Right ventricle myocardium superior (tissue), 1 donor: ENCODE results near the gene IGF2BP1. TPM values are rescaled to one million over a fixed set of nuclear protein-coding genes. Genes with fewer than 3 reads are reported as not detected.
"Not testable (repeated sequence)": the region's sequence is repeated elsewhere in the genome, so short reads cannot be mapped to it uniquely, and the experiment has no call there.

Experiments
- ATAC-seq: fragments of 200-7000 bp; cut with Tn5 transposase; one replicate; pipeline ENCODE4 v1.9.1; 2020; ENCODE audit warnings: mild to moderate bottlenecking; ENCODE audit not compliant: poor library complexity
- DNase-seq: peaks from one replicate; pipeline ENCODE4 v3.0.0-alpha.2; 2020
- intact Hi-C: fragments of 100-400 bp; cut with DNase I; formaldehyde crosslinking; loops from one replicate; pipeline ENCODE4 v1.11.2; 2022
- total RNA-seq: library from RNA; stranded (reverse); fragmentation: NEBNext Ultra II Directional; extraction: Animal tissue kit (Norgen Biotek cat#: 25700); gene quantifications from one replicate; pipeline ENCODE4 v1.2.1, GENCODE V29; 2021
- donor health status: DM: no; HTN: yes; CAD: no; lungs with severe emphysema.

IGF2BP1 gene
- total RNA-seq, 1 donor from 2014 or later = not detected

GRCh38 chr17:49038138-49038537 lies 41.0 kb downstream of the IGF2BP1 start:
- ATAC-seq (no peak), DNase-seq (no peak)
- intact Hi-C loops = loop anchor here (10.0 kb wide), 2 partner anchors 233 to 363 kb away; no protein-coding TSS in a partner anchor

GRCh38 chr17:49038544-49038943 lies 41.4 kb downstream of the IGF2BP1 start:
- intact Hi-C loops = loop anchor here (10.0 kb wide), 2 partner anchors 234 to 364 kb away; no protein-coding TSS in a partner anchor

GRCh38 chr17:49039518-49039917 lies 42.3 kb downstream of the IGF2BP1 start:
- not testable (repeated sequence) for DNase-seq, ATAC-seq
- intact Hi-C loops = loop anchor here (10.0 kb wide), 2 partner anchors 235 to 365 kb away; no protein-coding TSS in a partner anchor

More at GRCh38 chr17:49038544-49038943, 41.4 kb downstream of the IGF2BP1 start:
- DNase-seq = no peak
- no peak for ATAC-seq

GRCh38 chr17:49041527-49041926 lies 44.3 kb downstream of the IGF2BP1 start:
- ATAC-seq = no peak
- intact Hi-C loops = no loop called here
- no peak for DNase-seq

- DNase-seq (no peak), ATAC-seq (no peak)
- intact Hi-C loops = no loop called here
Observed at GRCh38 chr17:49045376-49045775, 48.2 kb downstream of the IGF2BP1 start.

GRCh38 chr17:49046912-49047311 lies 49.7 kb downstream of the IGF2BP1 start:
- no peak for ATAC-seq
- intact Hi-C loops = no loop called here
- DNase-seq = no peak

GRCh38 chr17:49049265-49049664 lies 52.1 kb downstream of the IGF2BP1 start:
- ATAC-seq (no peak), DNase-seq (no peak)
- intact Hi-C loops = no loop called here

- intact Hi-C loops = no loop called here
- ATAC-seq (no peak), DNase-seq (no peak)
Observed at GRCh38 chr17:49050611-49051010, 53.4 kb downstream of the IGF2BP1 start.

DNA sequence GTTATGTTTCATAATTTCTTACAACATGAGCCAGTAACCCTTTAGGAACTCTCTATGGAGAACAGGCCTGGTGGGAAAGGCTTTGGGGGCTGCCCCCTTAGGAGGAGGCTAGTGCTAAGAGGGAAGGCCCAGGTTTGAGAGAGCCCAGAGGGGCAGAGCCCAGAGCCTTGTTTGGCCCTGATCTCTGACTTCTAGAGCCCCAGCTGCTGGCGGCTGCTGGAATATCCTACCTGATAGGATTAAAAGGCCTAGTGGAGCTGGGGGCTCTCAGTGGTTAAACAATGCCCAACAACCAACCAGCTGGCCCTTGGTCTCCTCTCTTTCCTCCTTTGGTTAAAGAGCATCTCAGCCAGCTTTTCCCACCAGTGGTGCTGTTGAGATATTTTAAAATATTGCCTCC lies 54.1 kb downstream of the IGF2BP1 start:
- ATAC-seq (no peak), DNase-seq (no peak)
- intact Hi-C loops = no loop called here

- DNase-seq (no peak), ATAC-seq (no peak)
- intact Hi-C loops = no loop called here
Observed at GRCh38 chr17:49053171-49053829, 56.1 kb downstream of the IGF2BP1 start.

DNA sequence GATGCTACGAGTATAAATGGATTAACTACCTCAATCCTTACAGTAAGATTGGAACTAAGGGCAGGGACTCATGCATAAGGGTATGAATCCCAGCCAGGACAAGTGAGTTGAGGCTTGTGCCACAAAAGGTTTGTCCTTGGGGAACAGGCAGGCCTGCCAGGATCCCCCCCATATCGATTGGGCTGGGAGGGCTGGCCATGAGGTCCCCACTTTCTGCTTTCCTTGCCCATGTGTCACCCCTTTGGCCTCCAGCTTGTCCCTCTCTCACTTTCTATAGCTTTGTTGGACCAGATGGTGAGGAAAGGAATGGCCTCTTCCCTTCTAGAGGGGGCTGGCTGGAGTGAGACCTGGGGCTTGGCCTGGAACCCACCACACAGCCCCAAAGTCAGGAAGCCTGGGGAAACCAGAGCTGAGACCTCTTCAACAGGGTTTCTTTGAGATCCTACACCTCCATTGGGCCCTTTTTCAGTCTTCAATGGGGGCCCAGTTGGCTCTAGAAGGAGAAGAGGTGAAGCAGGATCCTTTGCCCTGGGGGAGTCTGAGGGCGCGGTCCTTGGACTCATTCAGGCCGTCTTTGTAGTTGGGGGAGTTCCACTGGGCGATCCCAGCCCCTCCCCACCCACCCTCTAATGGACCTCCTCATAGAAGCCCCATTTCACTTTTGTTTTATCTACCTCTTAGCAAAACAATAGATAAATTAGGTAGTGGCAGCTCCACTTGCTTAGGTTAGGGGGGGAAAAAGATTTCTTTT lies 57.3 kb downstream of the IGF2BP1 start:
- intact Hi-C loops = no loop called here
- ATAC-seq (no peak), DNase-seq (no peak)

GRCh38 chr17:49055181-49055927 lies 58.2 kb downstream of the IGF2BP1 start:
- no peak for ATAC-seq
- intact Hi-C loops = no loop called here

GRCh38 chr17:49061524-49061943 lies 64.3 kb downstream of the IGF2BP1 start:
- no peak for DNase-seq
- no peak for ATAC-seq
- intact Hi-C loops = no loop called here

More at GRCh38 chr17:49055181-49055927, 58.2 kb downstream of the IGF2BP1 start:
- no peak for DNase-seq

DNA sequence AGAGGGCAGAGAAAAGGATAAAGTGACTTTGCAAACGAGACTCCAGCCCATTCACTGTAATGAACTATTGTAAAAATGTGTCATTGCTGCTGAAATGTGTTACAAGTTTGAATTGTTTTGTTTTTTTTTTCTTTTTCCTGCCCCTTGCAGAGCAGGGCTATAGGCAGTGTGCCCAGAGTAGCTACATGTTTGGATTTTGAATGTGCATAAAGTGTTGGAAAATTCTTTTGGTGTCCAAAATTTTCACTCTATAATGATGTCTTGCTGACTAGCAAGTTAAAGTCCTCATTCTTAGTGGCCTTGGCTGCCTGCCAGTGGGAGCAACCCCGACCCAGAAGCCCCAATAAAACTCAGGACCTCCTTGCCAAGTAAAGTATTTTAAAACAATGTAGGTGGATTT lies 66.5 kb downstream of the IGF2BP1 start:
- intact Hi-C loops = no loop called here
- ATAC-seq (no peak), DNase-seq (no peak)

DNA sequence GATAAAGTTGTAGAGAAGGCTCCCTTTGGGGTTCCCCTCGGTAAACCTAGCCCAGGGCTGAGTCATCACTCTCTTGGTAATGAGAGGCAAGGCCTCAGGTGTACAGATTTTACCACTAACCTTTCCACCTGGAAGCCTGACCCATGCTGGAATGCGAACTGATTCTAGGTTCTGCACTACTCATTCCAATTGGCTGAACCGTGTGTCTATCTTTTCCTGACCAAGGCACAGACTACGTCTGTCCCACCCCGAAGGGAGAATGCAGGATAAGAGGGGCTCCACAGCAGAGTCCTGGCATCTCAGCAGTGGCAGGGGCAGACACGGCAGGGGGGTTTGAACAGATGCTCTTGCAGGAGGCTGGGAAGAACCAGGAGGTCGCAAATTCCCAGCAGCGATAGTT lies 70.0 kb downstream of the IGF2BP1 start:
- intact Hi-C loops = no loop called here

GRCh38 chr17:49069585-49070273 lies 72.5 kb downstream of the IGF2BP1 start:
- ATAC-seq (no peak), DNase-seq (no peak)
- intact Hi-C loops = no loop called here

More for the DNA sequence above, 70.0 kb downstream of the IGF2BP1 start:
- DNase-seq (no peak), ATAC-seq (no peak)

- ATAC-seq (no peak), DNase-seq (no peak)
- intact Hi-C loops = no loop called here
Observed at GRCh38 chr17:49071106-49071505, 73.9 kb downstream of the IGF2BP1 start.

- no peak for ATAC-seq
- DNase-seq = no peak
- intact Hi-C loops = no loop called here
Observed at GRCh38 chr17:49074851-49075540, 77.8 kb downstream of the IGF2BP1 start.
